ENCODE results near the gene HSPG2. TPM values are rescaled to one million over a fixed set of nuclear protein-coding genes. Genes with fewer than 3 reads are reported as not detected.
A peak's percentile ranks its signal among the peaks of the same experiment; 100 is the strongest.

Gene HSPG2
- total and polyA plus RNA-seq, 2 of the 8 experiments (the other 6 are each of a cell fraction or from before 2014, with no cell fraction given), result 17.8 to 111 TPM

DNA sequence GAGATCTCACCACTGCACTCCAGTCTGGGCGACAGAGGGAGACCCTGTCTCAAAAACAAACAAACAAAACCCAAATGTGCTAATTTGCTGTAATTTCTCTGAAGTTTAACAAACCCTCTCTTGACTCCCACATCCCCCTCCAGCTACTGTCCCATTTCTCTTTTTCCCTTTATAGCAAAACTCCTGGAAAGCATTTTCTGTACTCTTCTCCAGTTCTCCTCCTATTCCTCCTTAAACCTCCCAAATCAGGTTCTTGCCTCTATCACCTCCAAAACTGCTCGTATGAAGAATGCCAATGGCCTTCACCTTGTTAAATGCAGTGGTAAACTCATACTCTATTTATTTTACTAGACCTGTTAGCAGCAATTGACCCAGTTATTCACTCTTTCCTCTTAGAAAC, 150.5 kb downstream of the HSPG2 start:
- Histone ChIP-seq H3K56ac (replicated peaks; ENCODE audit: insufficient read length, low read depth, low read length) (no peak overlapping the region), H2BK120ac (replicated peaks; ENCODE audit: low read depth, low read length) (no peak overlapping the region), H2BK12ac (ENCODE audit: low read depth, low read length) (no peak overlapping the region), H2BK15ac (ENCODE audit: low read length) (no peak overlapping the region), H4K8ac (ENCODE audit: extremely low read depth, insufficient read depth, low read length) (no peak overlapping the region), H3K4me2 (ENCODE audit: insufficient read depth in 1 of 2, low read depth in 2 of 2, low read length in 2 of 2) (no peak overlapping the region), H2BK20ac (ENCODE audit: low read length) (peak overlapping the region; percentile 34; the same call in 1 of the 2 replicates), H3K79me1 (ENCODE audit: low read depth, low read length) (no peaks in the 10 kb centered on the region), H3K23ac (ENCODE audit: insufficient read length) (no peak overlapping the region), H3K9ac (replicated peaks in 1 of 4; ENCODE audit: extremely low read depth in 1 of 4, low read depth in 3 of 4, low read length in 3 of 4) (no peak overlapping the region), H4K5ac (ENCODE audit: insufficient read length, low read depth, low read length) (no peak overlapping the region), H3K4me1 (replicated peaks in 1 of 4; ENCODE audit: control insufficient read depth in 3 of 4, insufficient read depth in 4 of 4, low read length in 3 of 4) (peaks cover 0 to 4% (median 2%) of the 10 kb centered on the region in 4 experiments; a peak in 4 of 7 replicates), H3K9me3 (ENCODE audit: insufficient read depth in 2 of 2, low read depth in 1 of 2, low read length in 1 of 2) (no peaks in the 10 kb centered on the region), H3K27ac (ENCODE audit: low read depth, low read length) (no peak overlapping the region), H4K20me1 (replicated peaks in 1 of 2; ENCODE audit: control insufficient read depth in 1 of 2, insufficient read depth in 2 of 2, low read length in 2 of 2) (no peaks in the 10 kb centered on the region), H3K18ac (ENCODE audit: extremely low read depth, low read length) (no peak overlapping the region), H3K27me3 (replicated peaks in 1 of 4; ENCODE audit: control insufficient read depth in 3 of 4, extremely low read depth in 1 of 4, insufficient read depth in 3 of 4, low read length in 3 of 4) (no peaks in the 10 kb centered on the region), H3K4me3 (ENCODE audit: extremely low read depth in 1 of 4, insufficient read depth in 2 of 4, low read depth in 3 of 4, low read length in 4 of 4) (no peak overlapping the region), H3K79me2 (ENCODE audit: control insufficient read depth in 1 of 2, insufficient read depth in 2 of 2, low read length in 2 of 2) (peaks cover 5 to 9% of the 10 kb centered on the region in 2 experiments), H2AK5ac (ENCODE audit: low read depth, low read length) (no peak overlapping the region), H3K14ac (ENCODE audit: insufficient read length) (no peak overlapping the region), H3K4ac (replicated peaks; ENCODE audit: insufficient read length, low read depth, low read length) (no peak overlapping the region), H2BK5ac (ENCODE audit: low read depth, low read length) (no peak overlapping the region), H4K91ac (replicated peaks; ENCODE audit: insufficient read length, low read length) (no peak overlapping the region), H3K23me2 (ENCODE audit: low read depth, low read length) (peaks cover 6% of the 10 kb centered on the region), H2AFZ (ENCODE audit: low read length) (no peak overlapping the region), H3K36me3 (ENCODE audit: control insufficient read depth in 2 of 4, insufficient read depth in 4 of 4, low read length in 3 of 4) (no peaks in the 10 kb centered on the region)
- FAIRE-seq (no peak), DNase-seq (ENCODE audit: low read depth in 1 of 2, low spot score in 2 of 2) (no peak)
- 82% methylated on average over 2 of the region's 2 CpGs; no CpG with 5 or more reads in 1 of the 2 experiments for WGBS, 2 experiments (ENCODE audit: extremely low coverage in 1 of 2, insufficient coverage in 1 of 2, insufficient read length in 1 of 2, insufficient replicate concordance in 2 of 2, low coverage in 1 of 2, low lambda C conversion rate in 2 of 2, missing lambda C conversion rate in 1 of 2)
- TF ChIP-seq TAF7 (optimal IDR thresholded peaks at IDR 0.05; ENCODE audit: borderline replicate concordance, low read depth, low read length) (no peak), RAD21 (IDR thresholded peaks at IDR 0.05 in 1 of 2, conservative IDR thresholded peaks at IDR 0.05 in 1 of 2; ENCODE audit: low read depth in 2 of 2, low read length in 2 of 2) (no peak)
- ChIA-PET CTCF (ENCODE audit: partially characterized antibody) (interaction anchor here (0.7 kb wide), 1 partner anchor 13 kb away, joined by 6 read pairs; no protein-coding TSS in a partner anchor), POLR2A (ENCODE audit: partially characterized antibody) (interaction anchor here (0.6 kb wide), 1 partner anchor 28 kb away, joined by 3 read pairs; no protein-coding TSS in a partner anchor)
